Hepatocyte (in vitro differentiated cells): ENCODE data around the gene TMEM170B.

Experiments
- EZH2 ChIP-seq: fragments of 200-600 bp; sonication (generic); IDR thresholded peaks from 2 replicates; pipeline ENCODE4 v1.6.1; 2016; ENCODE audit warnings: antibody characterized with exemption, mild to moderate bottlenecking, borderline replicate concordance
- EZH2phosphoT487 ChIP-seq: fragments of 200-600 bp; sonication (generic); IDR thresholded peaks from one replicate; pipeline ENCODE4 v1.6.1; 2018; ENCODE audit warnings: antibody characterized with exemption, mild to moderate bottlenecking, low read depth, moderate library complexity; ENCODE audit not compliant: unreplicated experiment, severe bottlenecking
- TF ChIP-seq, protein P1 (sequence below): fragments of 200-600 bp; sonication (generic); IDR thresholded peaks from 2 replicates; pipeline ENCODE4 v1.5.1; 2016; ENCODE audit warnings: antibody characterized with exemption, mild to moderate bottlenecking; ENCODE audit not compliant: poor library complexity

- TF ChIP-seq, protein P1, sequence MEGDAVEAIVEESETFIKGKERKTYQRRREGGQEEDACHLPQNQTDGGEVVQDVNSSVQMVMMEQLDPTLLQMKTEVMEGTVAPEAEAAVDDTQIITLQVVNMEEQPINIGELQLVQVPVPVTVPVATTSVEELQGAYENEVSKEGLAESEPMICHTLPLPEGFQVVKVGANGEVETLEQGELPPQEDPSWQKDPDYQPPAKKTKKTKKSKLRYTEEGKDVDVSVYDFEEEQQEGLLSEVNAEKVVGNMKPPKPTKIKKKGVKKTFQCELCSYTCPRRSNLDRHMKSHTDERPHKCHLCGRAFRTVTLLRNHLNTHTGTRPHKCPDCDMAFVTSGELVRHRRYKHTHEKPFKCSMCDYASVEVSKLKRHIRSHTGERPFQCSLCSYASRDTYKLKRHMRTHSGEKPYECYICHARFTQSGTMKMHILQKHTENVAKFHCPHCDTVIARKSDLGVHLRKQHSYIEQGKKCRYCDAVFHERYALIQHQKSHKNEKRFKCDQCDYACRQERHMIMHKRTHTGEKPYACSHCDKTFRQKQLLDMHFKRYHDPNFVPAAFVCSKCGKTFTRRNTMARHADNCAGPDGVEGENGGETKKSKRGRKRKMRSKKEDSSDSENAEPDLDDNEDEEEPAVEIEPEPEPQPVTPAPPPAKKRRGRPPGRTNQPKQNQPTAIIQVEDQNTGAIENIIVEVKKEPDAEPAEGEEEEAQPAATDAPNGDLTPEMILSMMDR: no peak
- TF ChIP-seq EZH2 (no peak), EZH2phosphoT487 (no peak)
These were observed 48.6 kb downstream of the TMEM170B start for GRCh38 chr6:11586117-11586516.
